C4-2B (cell line): ENCODE results near the gene PTPRA.
"Not testable (repeated sequence)": the region's sequence is repeated elsewhere in the genome, so short reads cannot be mapped to it uniquely, and the experiment has no call there.

Experiments
- ZFX ChIP-seq: fragments of 450-650 bp; IDR thresholded peaks from 2 replicates; pipeline ENCODE4 v1.6.1; 2017
- TF ChIP-seq, protein P1 (sequence below): fragments of 450-650 bp; conservative IDR thresholded peaks from 2 replicates; pipeline ENCODE4 v1.5.1; 2017; ENCODE audit warnings: mild to moderate bottlenecking

DNA sequence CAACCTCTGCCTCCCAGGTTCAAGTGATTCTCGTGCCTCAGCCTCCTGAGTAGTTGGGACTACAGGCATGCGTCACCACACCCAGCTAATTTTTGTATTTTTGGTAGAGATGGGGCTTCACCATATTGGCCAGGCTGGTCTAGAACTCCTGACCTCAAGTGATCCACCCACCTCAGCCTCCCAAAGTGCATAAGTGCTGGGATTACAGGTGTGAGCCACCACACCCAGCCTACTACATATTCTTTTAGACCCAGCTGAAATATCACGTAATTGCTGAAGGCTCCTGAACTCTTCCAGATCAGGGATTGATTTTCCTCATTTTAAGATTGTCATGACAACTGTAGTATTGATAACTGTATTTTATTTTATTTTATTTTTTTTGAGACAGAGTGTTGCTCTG, 21.9 kb downstream of the PTPRA start:
- TF ChIP-seq, protein P1, sequence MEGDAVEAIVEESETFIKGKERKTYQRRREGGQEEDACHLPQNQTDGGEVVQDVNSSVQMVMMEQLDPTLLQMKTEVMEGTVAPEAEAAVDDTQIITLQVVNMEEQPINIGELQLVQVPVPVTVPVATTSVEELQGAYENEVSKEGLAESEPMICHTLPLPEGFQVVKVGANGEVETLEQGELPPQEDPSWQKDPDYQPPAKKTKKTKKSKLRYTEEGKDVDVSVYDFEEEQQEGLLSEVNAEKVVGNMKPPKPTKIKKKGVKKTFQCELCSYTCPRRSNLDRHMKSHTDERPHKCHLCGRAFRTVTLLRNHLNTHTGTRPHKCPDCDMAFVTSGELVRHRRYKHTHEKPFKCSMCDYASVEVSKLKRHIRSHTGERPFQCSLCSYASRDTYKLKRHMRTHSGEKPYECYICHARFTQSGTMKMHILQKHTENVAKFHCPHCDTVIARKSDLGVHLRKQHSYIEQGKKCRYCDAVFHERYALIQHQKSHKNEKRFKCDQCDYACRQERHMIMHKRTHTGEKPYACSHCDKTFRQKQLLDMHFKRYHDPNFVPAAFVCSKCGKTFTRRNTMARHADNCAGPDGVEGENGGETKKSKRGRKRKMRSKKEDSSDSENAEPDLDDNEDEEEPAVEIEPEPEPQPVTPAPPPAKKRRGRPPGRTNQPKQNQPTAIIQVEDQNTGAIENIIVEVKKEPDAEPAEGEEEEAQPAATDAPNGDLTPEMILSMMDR, result not testable (repeated sequence)
- TF ChIP-seq ZFX, result not testable (repeated sequence)
